HCT116 (cell line): ENCODE data around the gene RECK. TPM values are rescaled to one million over a fixed set of nuclear protein-coding genes. Genes with fewer than 3 reads are reported as not detected.

Source experiments
- ATAC-seq: fragments of 200-7000 bp; cut with Tn5 transposase; 2 replicates; pipeline ENCODE4 v1.9.1; 2020; ENCODE audit warnings: mild to moderate bottlenecking, moderate library complexity
- BruUV-seq: library from RNA; stranded (reverse); fragments of 400-500 nt; replicated peaks from 2 replicates; lab custom pipeline; 2021; lab: Mats Ljungman, UMichigan
- CTCF ChIA-PET: fragments of 300-600 bp; sonication (Branson Sonifier 250); formaldehyde crosslinking; loops from one replicate; lab custom pipeline; 2021; ENCODE audit warnings: antibody characterized with exemption; lab: Charles Lee
- POLR2A ChIA-PET: fragments of 300-600, 350-600 bp; sonication (Branson Sonifier 250); formaldehyde crosslinking; loops from one replicate; lab custom pipeline; 2021; ENCODE audit warnings: antibody characterized with exemption; lab: Charles Lee
- RAD21 ChIA-PET, 2 experiments: fragments of 300-600 bp; sonication (Branson Sonifier 250); formaldehyde crosslinking; loops; one replicate each; lab custom pipeline; 2023; ENCODE audit warnings: low total read pairs in 2 of 2; ENCODE audit not compliant: uncharacterized antibody in 2 of 2, unreplicated experiment in 2 of 2, low non-redundant PET in 1 of 2; lab: Charles Lee
- DNase-seq: peaks from one replicate; pipeline ENCODE4 v3.0.0-alpha.2; 2010; ENCODE audit warnings: low read depth, low spot score
- H2AFZ ChIP-seq: fragments of 200-600 bp; shearing (Covaris generic), sonication (generic); 2 replicates; pipeline ENCODE4 v1.6.1; 2017; ENCODE audit warnings: low read depth, mixed run types, mixed read lengths, antibody characterized with exemption, low read length; ENCODE audit not compliant: poor library complexity, severe bottlenecking
- H3K27ac ChIP-seq: 2 replicates; pipeline ENCODE4 v1.5.1; 2012; ENCODE audit warnings: low read depth, low read length
- H3K27me3 ChIP-seq: fragments of 200-600 bp; sonication (generic); 2 replicates; pipeline ENCODE4 v1.6.1; 2016; ENCODE audit warnings: mixed run types, low read length, mixed read lengths; ENCODE audit not compliant: insufficient read depth
- H3K36me3 ChIP-seq, 2 experiments: fragments of 200-500 bp in 1 of 2; fragments of 200-600 bp in 1 of 2; sonication (Bioruptor generic) in 1 of 2; sonication (generic) in 1 of 2; 2 replicates each; pipeline versions ENCODE4 v1.5.1 to v1.6.1; 2014 to 2016; ENCODE audit warnings: low read length in 2 of 2, inconsistent platforms in 1 of 2, mixed read lengths in 1 of 2, mixed run types in 1 of 2; ENCODE audit not compliant: insufficient read depth in 2 of 2, control insufficient read depth in 1 of 2
- H3K4me1 ChIP-seq, 2 experiments: fragments of 200-600 bp in 1 of 2; sonication (generic) in 1 of 2; 2 replicates each; pipeline versions ENCODE4 v1.5.1 to v1.6.1; 2012 to 2017; ENCODE audit warnings: low read length in 2 of 2, inconsistent platforms in 1 of 2, mild to moderate bottlenecking in 1 of 2, mixed read lengths in 1 of 2, mixed run types in 1 of 2, moderate library complexity in 1 of 2; ENCODE audit not compliant: insufficient read depth in 2 of 2, control insufficient read depth in 1 of 2
- H3K4me2 ChIP-seq: fragments of 200-600 bp; sonication (generic); 2 replicates; pipeline ENCODE4 v1.6.1; 2017; ENCODE audit warnings: mixed run types, low read length, mixed read lengths
- H3K4me3 ChIP-seq, 2 experiments: fragments of 200-600 bp in 1 of 2; sonication (generic) in 1 of 2; replicated peaks in 1 of 2; 2 replicates each; pipeline ENCODE4 v1.5.1; 2011 to 2016; ENCODE audit warnings: low read length in 2 of 2, control low read depth in 1 of 2, low read depth in 1 of 2, mild to moderate bottlenecking in 1 of 2, mixed read lengths in 1 of 2, mixed run types in 1 of 2
- H3K79me2 ChIP-seq: fragments of 200-600 bp; sonication (generic); 2 replicates; pipeline ENCODE4 v1.6.1; 2017; ENCODE audit warnings: mild to moderate bottlenecking, mixed run types, low read length, moderate library complexity, mixed read lengths; ENCODE audit not compliant: insufficient read depth
- H3K9ac ChIP-seq: fragments of 200-600 bp; sonication (generic); 2 replicates; pipeline ENCODE4 v1.6.1; 2016; ENCODE audit warnings: low read length, mixed read lengths
- H3K9me2 ChIP-seq: fragments of 200-600 bp; sonication (generic), shearing (Covaris generic); 2 replicates; pipeline ENCODE4 v1.6.1; 2017; ENCODE audit warnings: mixed run types, mild to moderate bottlenecking, moderate library complexity; ENCODE audit not compliant: insufficient read depth
- H3K9me3 ChIP-seq, 2 experiments: fragments of 200-500 bp in 1 of 2; fragments of 200-600 bp in 1 of 2; sonication (Bioruptor generic) in 1 of 2; sonication (generic) in 1 of 2; 2 replicates each; pipeline ENCODE4 v1.6.1; 2014 to 2017; ENCODE audit warnings: low read length in 2 of 2, mixed read lengths in 2 of 2, inconsistent platforms in 1 of 2, low read depth in 1 of 2, mild to moderate bottlenecking in 1 of 2, mixed run types in 1 of 2, moderate library complexity in 1 of 2; ENCODE audit not compliant: control insufficient read depth in 1 of 2, insufficient read depth in 1 of 2
- H4K20me1 ChIP-seq: fragments of 200-600 bp; sonication (generic), shearing (Covaris generic); 2 replicates; pipeline ENCODE4 v1.6.1; 2017; ENCODE audit warnings: mixed run types, mild to moderate bottlenecking, moderate library complexity; ENCODE audit not compliant: insufficient read depth
- ATF3 ChIP-seq: IDR thresholded peaks from 2 replicates; pipeline ENCODE4 v1.6.1; 2012
- CBX3 ChIP-seq: IDR thresholded peaks from 2 replicates; pipeline ENCODE4 v1.6.1; 2012; ENCODE audit warnings: low read depth
- CTCF ChIP-seq, 3 experiments: fragments of 200-600 bp in 1 of 3; sonication (generic) in 1 of 3; IDR thresholded peaks in 2 of 3; conservative IDR thresholded peaks in 1 of 3; 2 replicates each; pipeline ENCODE4 v1.5.1; 2012 to 2017; ENCODE audit warnings: low read depth in 2 of 3, low read length in 2 of 3, antibody characterized with exemption in 1 of 3, borderline replicate concordance in 1 of 3, control low read depth in 1 of 3, mild to moderate bottlenecking in 1 of 3, mixed read lengths in 1 of 3, mixed run types in 1 of 3, moderate library complexity in 1 of 3; ENCODE audit not compliant: insufficient read depth in 1 of 3
- ELF1 ChIP-seq: IDR thresholded peaks from 2 replicates; pipeline ENCODE4 v1.6.1; 2012; ENCODE audit warnings: low read depth, borderline replicate concordance
- EZH2 ChIP-seq: fragments of 200-600 bp; sonication (generic); IDR thresholded peaks from 2 replicates; pipeline ENCODE4 v1.6.1; 2017; ENCODE audit warnings: antibody characterized with exemption, mixed run types
- EZH2phosphoT487 ChIP-seq: fragments of 200-600 bp; IDR thresholded peaks from 2 replicates; pipeline ENCODE4 v1.6.1; 2018; ENCODE audit warnings: antibody characterized with exemption, borderline replicate concordance
- FOSL1 ChIP-seq: IDR thresholded peaks from 2 replicates; pipeline ENCODE4 v1.6.1; 2012; ENCODE audit warnings: low read depth
- JUND ChIP-seq: IDR thresholded peaks from 2 replicates; pipeline ENCODE4 v1.6.1; 2012
- MAX ChIP-seq: IDR thresholded peaks from 2 replicates; pipeline ENCODE4 v1.6.1; 2012
- POLR2A ChIP-seq: IDR thresholded peaks from 2 replicates; pipeline ENCODE4 v1.7.0; 2011; ENCODE audit warnings: borderline replicate concordance; ENCODE audit not compliant: insufficient read depth, insufficient read length; ENCODE audit errors: extremely low read depth
- POLR2AphosphoS5 ChIP-seq: IDR thresholded peaks from 2 replicates; pipeline ENCODE4 v1.6.1; 2011; ENCODE audit warnings: mild to moderate bottlenecking, low read depth, low read length, moderate library complexity
- REST ChIP-seq: IDR thresholded peaks from 2 replicates; pipeline ENCODE4 v1.6.1; 2012; ENCODE audit warnings: low read depth
- SP1 ChIP-seq: IDR thresholded peaks from 2 replicates; pipeline ENCODE4 v1.6.1; 2012; ENCODE audit warnings: low read depth
- SRF ChIP-seq: IDR thresholded peaks from 2 replicates; pipeline ENCODE4 v1.6.1; 2012; ENCODE audit warnings: low read depth
- YY1 ChIP-seq: IDR thresholded peaks from 2 replicates; pipeline ENCODE4 v1.6.1; 2011; ENCODE audit warnings: low read length, low read depth, moderate library complexity, mild to moderate bottlenecking; ENCODE audit not compliant: insufficient replicate concordance; ENCODE audit errors: extremely low read depth
- ZBTB33 ChIP-seq: IDR thresholded peaks from 2 replicates; pipeline ENCODE4 v1.6.1; 2011; ENCODE audit warnings: mild to moderate bottlenecking, low read length, moderate library complexity; ENCODE audit not compliant: insufficient replicate concordance; ENCODE audit errors: extremely low read depth
- intact Hi-C: fragments of 100-400 bp; cut with micrococcal nuclease; formaldehyde crosslinking; loops from 2 replicates; pipeline ENCODE4 v1.10.0; 2022
- total RNA-seq: library from RNA; stranded (reverse); gene quantifications from one replicate; pipeline ENCODE4 v1.2.1, GENCODE V29; 2021; ENCODE audit not compliant: unreplicated experiment

RECK gene
- total RNA-seq, 1 experiment from 2014 or later, result 3.8 TPM

- TF ChIP-seq YY1 (no peak), JUND (no peak), FOSL1 (no peak), SP1 (no peak), CBX3 (no peak), POLR2A (no peak), SRF (no peak), ATF3 (no peak), EZH2 (no peak)
These were observed 5.8 kb upstream of the RECK start (continued) for GRCh38 chr9:36030871-36031270.

GRCh38 chr9:36031774-36032555, 4.7 kb upstream of the RECK start:
- Histone ChIP-seq H3K9ac (no peak overlapping the region), H2AFZ (no peak overlapping the region), H4K20me1 (no peaks in the 10 kb centered on the region), H3K4me1 (peaks cover 0 to 8% of the 10 kb centered on the region in 2 experiments; a peak in 2 of 4 replicates)
- ChIA-PET POLR2A (no interaction called here), CTCF (interaction anchor here (1.4 kb wide), 1 partner anchor 8 kb away, joined by 6 read pairs; no protein-coding TSS in a partner anchor)
- no TSS peak for BruUV-seq
- TF ChIP-seq ZBTB33, result no peak
- TF ChIP-seq POLR2AphosphoS5, result no peak
- no peak for TF ChIP-seq EZH2phosphoT487
- TF ChIP-seq ELF1, result no peak
- TF ChIP-seq POLR2A, result no peak
- TF ChIP-seq CTCF (IDR thresholded peaks at IDR 0.05 in 2 of 3, conservative IDR thresholded peaks at IDR 0.05 in 1 of 3; ENCODE audit: borderline replicate concordance in 1 of 3, insufficient read depth in 1 of 3, low read depth in 2 of 3, low read length in 2 of 3), result no peak
- no peak for TF ChIP-seq MAX
- no peak for TF ChIP-seq REST
- TF ChIP-seq, all 23 proteins: peak for 0
- intact Hi-C loops, result no loop called here
- no peak for DNase-seq
- Histone ChIP-seq H3K9me2 (no peaks in the 10 kb centered on the region; the same call in 1 of the 2 replicates), H3K27me3 (no peaks in the 10 kb centered on the region), H3K27ac (no peak overlapping the region), H3K36me3 (no peaks in the 10 kb centered on the region), H3K4me3 (no peak overlapping the region), H3K79me2 (no peaks in the 10 kb centered on the region), H3K9me3 (no peaks in the 10 kb centered on the region), H3K4me2 (no peak overlapping the region)
- RAD21 ChIA-PET, result no interaction called here
- ATAC-seq, result no peak
